Measurements from ENCODE around the gene ZNF358. TPM values are rescaled to one million over a fixed set of nuclear protein-coding genes. Genes with fewer than 3 reads are reported as not detected.
A peak's percentile ranks its signal among the peaks of the same experiment; 100 is the strongest.

ZNF358 gene
- total RNA-seq, 1 donor from 2014 or later = 47.6 TPM

DNA sequence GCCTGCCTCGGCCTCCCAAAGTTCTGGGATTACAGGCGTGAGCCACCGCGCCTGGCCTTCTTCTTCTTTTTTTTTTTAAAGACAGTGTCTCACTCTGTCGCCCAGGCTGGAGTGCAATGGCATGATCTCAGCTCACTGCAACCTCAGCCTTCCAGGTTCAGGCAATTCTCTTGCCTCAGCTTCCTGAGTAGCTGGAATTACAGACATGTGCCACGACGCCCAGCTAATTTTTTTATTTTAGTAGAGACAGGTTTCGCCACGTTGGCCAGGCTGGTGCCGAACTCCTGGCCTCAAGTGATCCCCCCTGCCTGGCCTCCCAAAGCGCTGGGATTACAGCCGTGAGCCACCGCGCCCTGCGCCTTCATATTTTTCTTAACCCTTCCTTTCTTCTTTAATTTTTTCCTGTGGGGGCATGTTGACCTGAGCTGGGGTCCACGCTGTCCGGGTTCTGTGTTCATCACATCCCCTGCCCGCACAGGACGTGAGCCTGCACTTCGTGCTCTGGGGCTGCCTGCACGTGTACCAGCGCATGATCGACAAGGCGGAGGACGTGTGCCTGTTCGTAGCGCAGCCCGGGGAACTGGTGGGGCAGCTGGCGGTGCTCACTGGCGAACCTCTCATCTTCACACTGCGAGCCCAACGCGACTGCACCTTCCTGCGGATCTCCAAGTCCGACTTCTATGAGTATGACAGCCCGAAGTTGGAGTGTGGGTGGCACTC lies 33.7 kb downstream of the ZNF358 start:
- no peak for ATAC-seq
- DNase-seq (ENCODE audit: low spot score) = no peak
- intact Hi-C loops (cut with DNase I) = no loop called here

DNA sequence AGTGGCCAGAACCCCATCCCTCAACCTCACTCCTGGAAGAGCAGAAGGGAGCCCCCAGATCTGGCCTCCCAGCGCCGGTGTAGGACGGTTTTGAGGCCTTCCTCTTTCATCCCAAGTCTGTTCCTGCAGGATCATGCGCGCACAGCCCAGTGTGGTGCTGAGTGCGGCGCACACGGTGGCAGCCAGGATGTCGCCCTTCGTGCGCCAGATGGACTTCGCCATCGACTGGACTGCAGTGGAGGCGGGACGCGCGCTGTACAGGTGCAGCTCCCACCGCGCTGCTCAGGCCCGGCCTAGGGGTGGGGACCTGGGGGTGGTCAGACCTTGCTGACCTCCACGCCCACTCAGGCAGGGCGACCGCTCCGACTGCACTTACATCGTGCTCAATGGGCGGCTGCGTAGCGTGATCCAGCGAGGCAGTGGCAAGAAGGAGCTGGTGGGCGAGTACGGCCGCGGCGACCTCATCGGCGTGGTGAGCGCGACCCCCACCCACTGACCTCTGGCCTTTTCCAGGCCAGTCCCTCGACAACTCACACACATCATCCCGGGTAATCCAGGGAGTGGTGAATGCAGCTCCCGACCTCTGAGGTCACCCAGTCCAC lies 34.4 kb downstream of the ZNF358 start:
- intact Hi-C loops (cut with DNase I) = no loop called here
- ATAC-seq (peak; percentile 18), DNase-seq (ENCODE audit: low spot score) (no peak)

DNA sequence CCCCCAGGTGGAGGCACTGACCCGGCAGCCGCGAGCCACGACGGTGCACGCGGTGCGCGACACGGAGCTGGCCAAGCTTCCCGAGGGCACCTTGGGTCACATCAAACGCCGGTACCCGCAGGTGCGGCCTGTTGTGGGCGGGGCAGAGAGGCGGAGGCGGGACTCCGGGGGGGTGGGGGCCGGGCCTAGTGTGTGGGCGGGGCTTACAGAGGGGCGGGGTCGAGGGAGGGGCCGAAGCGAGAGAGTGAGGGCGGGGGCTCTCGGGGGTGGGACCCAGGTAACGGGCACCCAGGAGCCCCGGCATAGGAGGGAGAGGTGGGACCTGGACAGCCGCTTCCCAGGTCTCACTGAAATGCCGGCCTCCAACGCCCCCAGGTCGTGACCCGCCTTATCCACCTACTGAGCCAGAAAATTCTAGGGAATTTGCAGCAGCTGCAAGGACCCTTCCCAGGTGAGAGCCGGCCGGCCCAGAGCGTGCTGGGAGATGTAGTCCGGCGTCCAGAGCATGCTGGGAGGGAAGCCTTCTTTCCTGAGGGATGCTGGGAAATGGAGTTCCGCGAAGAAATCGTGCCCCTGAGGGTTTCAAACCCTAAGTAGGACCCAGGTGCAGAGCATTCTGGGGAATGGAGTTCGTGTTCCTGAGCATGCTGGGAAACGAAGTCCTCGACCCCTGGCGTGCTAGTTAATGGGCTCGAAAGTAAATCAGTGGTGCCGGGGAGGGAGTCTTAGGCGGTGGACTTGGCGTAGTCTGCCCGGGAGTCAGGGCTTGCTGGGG lies 35.3 kb downstream of the ZNF358 start:
- peak; percentile 74 for DNase-seq (ENCODE audit: low spot score)
- ATAC-seq = peak; percentile 93
- intact Hi-C loops (cut with DNase I) = no loop called here

DNA sequence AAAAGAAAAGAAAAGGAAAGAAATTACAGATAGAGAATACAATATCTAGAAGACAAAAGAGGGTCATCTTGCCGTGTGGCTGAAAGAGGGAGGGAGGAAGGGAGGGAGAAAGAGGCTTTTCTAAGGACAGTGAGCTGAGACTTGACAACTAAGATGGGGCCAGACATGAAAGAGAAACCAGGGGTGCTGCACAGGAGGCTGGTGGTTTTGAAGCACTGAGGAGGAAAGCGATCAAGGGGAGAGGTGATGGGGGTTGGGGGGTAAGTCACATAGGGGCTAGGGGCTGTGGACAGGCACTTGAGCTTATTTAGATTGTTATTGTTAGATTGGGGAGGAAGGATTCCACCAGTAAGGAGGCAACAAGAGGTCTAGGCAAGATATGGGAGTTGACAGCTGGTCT lies 36.9 kb downstream of the ZNF358 start:
- no peak for DNase-seq (ENCODE audit: low spot score)
- ATAC-seq = no peak
- intact Hi-C loops (cut with DNase I) = no loop called here

DNA sequence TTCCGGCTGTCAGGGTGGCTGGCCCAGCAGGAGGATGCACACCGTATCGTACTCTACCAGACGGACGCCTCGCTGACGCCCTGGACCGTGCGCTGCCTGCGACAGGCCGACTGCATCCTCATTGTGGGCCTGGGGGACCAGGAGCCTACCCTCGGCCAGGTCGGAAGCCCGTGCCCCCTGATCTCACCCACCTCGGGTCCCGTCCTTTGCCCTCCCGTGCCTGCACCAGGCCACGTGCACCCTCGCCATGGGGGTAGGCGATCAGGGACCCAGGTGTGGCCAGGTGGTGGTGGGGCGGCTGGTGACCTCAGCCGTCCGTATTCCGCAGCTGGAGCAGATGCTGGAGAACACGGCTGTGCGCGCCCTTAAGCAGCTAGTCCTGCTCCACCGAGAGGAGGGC lies 38.7 kb downstream of the ZNF358 start:
- DNase-seq (ENCODE audit: low spot score) = no peak
- intact Hi-C loops (cut with DNase I) = no loop called here
- no peak for ATAC-seq

DNA sequence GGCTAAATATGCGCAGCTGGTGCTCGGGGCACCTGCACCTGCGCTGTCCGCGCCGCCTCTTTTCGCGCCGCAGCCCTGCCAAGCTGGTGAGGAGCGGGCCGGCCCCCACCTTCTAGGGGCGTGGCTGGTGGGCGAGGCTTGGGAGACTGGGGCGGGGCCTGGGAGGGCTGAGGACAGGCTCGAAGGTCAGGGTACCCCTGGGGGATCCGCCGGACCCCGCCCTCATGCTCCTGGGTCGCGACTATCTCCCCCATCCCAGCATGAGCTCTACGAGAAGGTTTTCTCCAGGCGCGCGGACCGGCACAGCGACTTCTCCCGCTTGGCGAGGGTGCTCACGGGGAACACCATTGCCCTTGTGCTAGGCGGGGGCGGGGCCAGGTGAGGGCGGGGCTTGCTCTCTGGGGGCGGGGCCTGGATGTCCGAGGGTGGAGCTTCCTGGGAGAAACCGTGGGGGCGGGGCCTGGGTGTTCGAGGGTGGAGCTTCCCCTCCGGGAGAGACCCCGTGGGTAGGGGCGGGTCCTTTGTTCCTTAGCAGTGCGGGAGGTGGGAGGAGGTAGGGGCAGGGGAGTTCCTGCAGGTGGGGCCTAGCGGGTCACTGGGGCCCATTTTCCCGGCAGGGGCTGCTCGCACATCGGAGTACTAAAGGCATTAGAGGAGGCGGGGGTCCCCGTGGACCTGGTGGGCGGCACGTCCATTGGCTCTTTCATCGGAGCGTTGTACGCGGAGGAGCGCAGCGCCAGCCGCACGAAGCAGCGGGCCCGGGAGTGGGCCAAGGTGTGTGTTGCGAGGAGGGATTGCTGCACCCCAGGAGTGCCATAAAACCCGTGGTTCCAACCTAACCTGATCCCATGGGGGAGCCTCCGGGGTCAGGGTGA lies 39.3 kb downstream of the ZNF358 start:
- no peak for DNase-seq (ENCODE audit: low spot score)
- intact Hi-C loops (cut with DNase I) = no loop called here
- ATAC-seq = no peak

DNA sequence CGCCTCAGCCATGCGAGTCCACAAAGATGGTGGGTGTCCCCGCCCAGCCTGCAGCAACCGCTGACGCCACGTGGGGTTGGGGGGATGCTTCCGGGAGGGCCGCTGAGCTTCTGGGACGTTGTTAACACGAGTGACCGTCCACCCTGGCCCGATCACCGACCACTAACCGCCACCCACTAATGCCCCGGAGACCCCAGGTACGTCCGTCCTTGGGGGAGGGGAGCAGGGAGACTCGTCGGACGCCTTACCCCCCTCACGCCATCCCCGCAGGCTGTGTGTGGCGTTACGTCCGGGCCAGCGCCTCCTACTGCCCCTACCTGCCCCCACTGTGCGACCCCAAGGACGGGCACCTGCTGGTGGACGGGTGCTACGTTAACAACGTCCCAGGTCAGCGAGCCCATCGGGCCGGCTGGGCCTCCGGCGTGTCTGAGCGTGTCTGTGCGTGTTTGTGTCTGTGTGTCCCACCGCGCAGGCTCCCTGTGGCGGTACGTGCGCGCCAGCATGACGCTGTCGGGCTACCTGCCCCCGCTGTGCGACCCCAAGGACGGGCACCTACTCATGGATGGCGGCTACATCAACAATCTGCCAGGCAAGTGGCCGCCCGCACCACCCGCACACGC lies 40.9 kb downstream of the ZNF358 start:
- no peak for DNase-seq (ENCODE audit: low spot score)

DNA sequence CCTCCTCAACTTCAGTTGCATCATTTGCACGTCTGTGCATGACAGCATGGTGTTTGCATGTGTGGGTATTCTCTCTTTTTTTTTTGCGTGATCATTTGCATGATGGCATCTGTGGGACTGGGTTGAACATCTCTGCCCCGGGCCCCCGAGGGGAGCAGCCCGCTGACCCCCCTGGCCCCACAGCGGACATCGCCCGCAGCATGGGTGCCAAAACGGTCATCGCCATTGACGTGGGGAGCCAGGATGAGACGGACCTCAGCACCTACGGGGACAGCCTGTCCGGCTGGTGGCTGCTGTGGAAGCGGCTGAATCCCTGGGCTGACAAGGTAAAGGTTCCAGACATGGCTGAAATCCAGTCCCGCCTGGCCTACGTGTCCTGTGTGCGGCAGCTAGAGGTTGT lies 42.8 kb downstream of the ZNF358 start:
- intact Hi-C loops (cut with DNase I) = no loop called here
- DNase-seq (ENCODE audit: low spot score) (no peak), ATAC-seq (no peak)

More for the DNA sequence above, 40.9 kb downstream of the ZNF358 start:
- intact Hi-C loops (cut with DNase I) = no loop called here
- ATAC-seq = no peak

DNA sequence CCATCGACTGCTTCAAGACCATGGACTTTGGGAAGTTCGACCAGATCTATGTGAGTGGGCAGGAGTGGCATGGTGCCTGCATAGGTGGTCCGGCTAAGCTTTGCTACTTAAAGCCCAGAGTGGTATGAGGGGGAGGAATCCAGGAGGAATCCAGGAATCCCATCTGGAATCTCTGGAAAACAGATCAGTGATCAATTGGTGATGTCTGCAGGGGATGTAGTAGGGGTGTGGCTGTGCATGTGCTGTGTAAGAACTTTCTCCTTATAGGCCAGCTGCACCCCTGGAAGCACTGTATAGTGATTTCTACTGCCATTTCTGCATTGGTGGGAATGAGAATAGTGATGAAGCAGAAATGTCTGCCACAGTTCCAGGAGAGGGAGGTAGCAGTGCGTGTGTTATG lies 43.2 kb downstream of the ZNF358 start:
- ATAC-seq (no peak), DNase-seq (ENCODE audit: low spot score) (no peak)
- intact Hi-C loops (cut with DNase I) = no loop called here

DNA sequence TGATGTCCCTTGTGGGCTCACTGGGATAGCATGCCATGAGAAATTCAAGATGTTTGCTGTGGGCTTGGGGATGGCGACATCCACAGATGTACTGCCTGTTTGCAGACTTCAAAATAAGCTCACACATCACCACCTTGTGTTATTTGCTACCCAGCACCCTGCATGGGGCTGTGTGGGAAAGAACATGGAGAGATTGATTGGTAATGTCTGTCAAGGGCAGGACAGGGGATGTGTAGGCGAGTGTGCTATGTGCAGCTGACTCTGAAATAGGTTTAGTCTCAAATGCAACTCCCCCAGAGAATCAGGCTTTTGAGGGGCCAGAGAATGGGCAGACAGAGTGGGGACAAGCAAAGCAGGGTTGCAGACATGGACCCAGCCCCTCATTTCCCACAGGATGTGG lies 44.4 kb downstream of the ZNF358 start:
- DNase-seq (ENCODE audit: low spot score) = no peak
- no peak for ATAC-seq
- intact Hi-C loops (cut with DNase I) = no loop called here

DNA sequence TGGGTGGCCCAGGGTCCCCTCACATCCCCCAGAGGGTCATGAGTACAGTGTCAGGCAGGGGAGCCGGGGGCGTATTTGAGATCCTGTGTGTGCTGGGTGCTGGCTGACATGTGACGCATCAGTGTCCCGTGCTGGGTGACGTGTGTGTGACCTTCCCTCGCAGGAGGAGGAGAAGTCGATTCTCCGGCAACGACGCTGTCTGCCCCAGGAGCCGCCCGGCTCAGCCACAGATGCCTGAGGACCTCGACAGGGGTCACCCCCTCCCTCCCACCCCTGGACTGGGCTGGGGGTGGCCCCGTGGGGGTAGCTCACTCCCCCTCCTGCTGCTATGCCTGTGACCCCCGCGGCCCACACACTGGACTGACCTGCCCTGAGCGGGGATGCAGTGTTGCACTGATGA lies 45.4 kb downstream of the ZNF358 start:
- intact Hi-C loops (cut with DNase I) = no loop called here
- no peak for DNase-seq (ENCODE audit: low spot score)

DNA sequence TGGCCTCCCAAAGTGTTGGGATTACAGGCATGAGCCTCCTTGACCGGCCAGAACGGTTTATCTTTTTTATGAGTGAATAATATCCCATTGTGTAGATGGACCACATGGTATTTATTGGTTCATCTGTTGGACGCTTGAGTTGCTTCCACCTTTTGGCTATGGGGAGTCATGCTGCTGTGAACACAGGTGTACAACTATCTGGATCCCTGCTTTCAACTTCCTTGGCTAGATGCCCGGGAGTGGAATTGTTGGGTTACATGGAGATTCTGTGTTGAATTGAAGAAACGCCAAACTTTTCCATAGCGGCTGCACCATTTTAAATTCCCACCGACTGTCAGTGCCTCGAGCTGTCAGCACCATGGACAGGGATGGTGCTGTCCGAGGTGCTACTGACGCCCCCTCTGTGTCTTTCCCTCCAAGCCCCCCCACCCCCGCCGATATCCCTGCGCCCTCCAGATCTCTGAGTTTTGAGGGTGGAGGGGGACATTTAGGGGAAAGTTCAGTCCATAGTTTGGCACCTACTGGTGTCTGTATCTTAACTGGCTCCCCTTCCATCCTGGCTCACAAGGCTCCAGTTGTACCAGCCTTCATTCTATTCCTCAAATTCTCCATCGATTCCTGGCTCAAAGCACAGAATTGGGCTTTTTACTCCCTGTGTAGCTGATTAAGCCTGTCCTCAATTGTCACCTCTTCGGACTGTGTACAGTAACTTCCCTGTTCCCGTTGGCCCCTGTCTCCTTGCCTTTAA lies 46.9 kb downstream of the ZNF358 start:
- ATAC-seq = no peak
- no peak for DNase-seq (ENCODE audit: low spot score)
- intact Hi-C loops (cut with DNase I) = no loop called here

More for the DNA sequence above, 45.4 kb downstream of the ZNF358 start:
- ATAC-seq = peak; percentile 47

DNA sequence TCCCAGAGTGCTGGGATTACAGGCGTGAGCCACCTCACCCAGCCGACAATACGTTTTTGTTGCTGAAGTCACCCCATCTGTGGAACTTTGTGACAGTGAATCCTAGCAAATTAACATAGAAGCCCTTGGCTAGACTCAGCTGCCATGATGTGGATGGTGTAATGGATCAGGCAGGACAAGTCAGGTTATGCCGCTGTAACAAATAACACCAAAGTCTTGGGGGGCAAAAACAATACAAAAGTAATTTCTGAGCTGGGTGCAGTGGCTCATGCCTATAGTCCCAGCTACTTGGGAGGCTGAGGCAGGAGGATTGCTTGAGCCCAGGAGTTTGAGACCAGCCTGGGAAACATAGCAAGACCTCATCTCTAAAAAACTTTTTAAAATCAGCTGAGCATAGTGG lies 49.0 kb downstream of the ZNF358 start:
- ATAC-seq = no peak
- intact Hi-C loops (cut with DNase I) = no loop called here
- DNase-seq (ENCODE audit: low spot score) = no peak

DNA sequence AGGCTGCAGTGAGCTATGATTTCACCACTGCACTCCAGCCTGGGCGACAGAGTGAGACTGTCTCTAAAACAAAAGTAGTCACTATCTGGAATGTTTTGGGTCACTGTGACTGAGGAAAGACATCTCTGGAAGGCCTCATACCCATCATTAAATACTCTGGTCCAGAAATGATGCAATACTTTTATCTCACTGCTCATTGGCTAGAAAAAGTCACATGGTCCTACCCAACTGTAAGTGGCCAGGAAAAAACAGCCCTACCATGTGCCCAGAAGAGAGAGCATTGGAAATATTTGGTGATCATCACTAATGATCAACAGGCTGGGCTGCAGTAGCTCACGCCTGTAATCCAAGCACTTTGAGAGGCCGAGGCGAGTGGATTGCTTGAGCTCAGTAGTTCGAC lies 49.4 kb downstream of the ZNF358 start:
- DNase-seq (ENCODE audit: low spot score) (no peak), ATAC-seq (no peak)
- intact Hi-C loops (cut with DNase I) = no loop called here
